Peyer's patch (tissue), 4 donors: Measurements from ENCODE around the gene PIPOX.

Experiments
- CTCF ChIP-seq, 6 experiments: fragments of 450-650 bp in 4 of 6; fragments of 200-600 bp in 2 of 6; sonication (generic) in 1 of 6; IDR thresholded peaks; one replicate each; pipeline ENCODE4 v1.5.1; 2017 to 2019; ENCODE audit warnings: antibody characterized with exemption in 6 of 6, mild to moderate bottlenecking in 3 of 6, moderate library complexity in 1 of 6
- POLR2A ChIP-seq, 2 donors: fragments of 450-650 bp; IDR thresholded peaks; one replicate each; pipeline ENCODE4 v1.5.1; 2017; ENCODE audit warnings: antibody characterized with exemption in 2 of 2, mild to moderate bottlenecking in 2 of 2, moderate library complexity in 2 of 2

DNA sequence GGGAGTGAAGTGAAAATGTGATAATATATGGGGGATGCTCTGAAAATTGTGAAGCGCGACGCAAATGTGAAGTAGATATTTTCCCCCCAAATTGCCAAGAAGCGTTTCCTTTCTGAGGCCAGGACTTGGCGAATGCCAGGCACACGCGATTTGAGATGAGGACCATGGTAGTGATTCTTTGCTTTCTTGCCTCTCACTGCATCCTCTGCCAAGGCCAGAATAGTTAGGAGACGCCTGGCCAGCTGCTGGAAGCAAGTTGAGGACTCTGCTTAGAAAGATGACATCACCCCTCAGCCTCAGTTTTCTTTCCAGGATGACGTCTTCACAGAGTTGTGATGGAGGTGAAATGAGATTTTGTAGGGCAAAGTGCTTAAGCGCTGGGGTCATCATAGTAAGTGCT lies 25.9 kb downstream of the PIPOX start:
- TF ChIP-seq CTCF (IDR thresholded peaks at IDR 0.05) (no peak), POLR2A (IDR thresholded peaks at IDR 0.05) (no peak)
